Activated effector memory CD4-positive, alpha-beta T cell treated with Interleukin-2 at 50 U/mL for 16 hours (primary cell): ENCODE measurements around the gene PITPNB.

ENCODE experiments used
- DNase-seq: peaks from one replicate; pipeline ENCODE4 v3.0.0-alpha.2; 2020

PITPNB gene

GRCh38 chr22:27851974-27852746, 66.9 kb downstream of the PITPNB start:
- no peak for DNase-seq

- DNase-seq, result no peak
Measured at GRCh38 chr22:27850000-27850521, 69.0 kb downstream of the PITPNB start.

GRCh38 chr22:27848005-27848404, 71.1 kb downstream of the PITPNB start:
- no peak for DNase-seq

- DNase-seq, result no peak
Measured at GRCh38 chr22:27846910-27847309, 72.1 kb downstream of the PITPNB start.

GRCh38 chr22:27846248-27846757, 72.8 kb downstream of the PITPNB start:
- no peak for DNase-seq

GRCh38 chr22:27845644-27846043, 73.4 kb downstream of the PITPNB start:
- DNase-seq, result no peak

GRCh38 chr22:27844656-27845591, 74.1 kb downstream of the PITPNB start:
- no peak for DNase-seq

- DNase-seq, result no peak
Measured at GRCh38 chr22:27844256-27844655, 74.8 kb downstream of the PITPNB start.

- no peak for DNase-seq
Measured at GRCh38 chr22:27843441-27843840, 75.6 kb downstream of the PITPNB start.

GRCh38 chr22:27842669-27843431, 76.2 kb downstream of the PITPNB start:
- DNase-seq, result no peak

GRCh38 chr22:27842201-27842600, 76.9 kb downstream of the PITPNB start:
- DNase-seq, result no peak

GRCh38 chr22:27840436-27840835, 78.6 kb downstream of the PITPNB start:
- DNase-seq, result no peak

- no peak for DNase-seq
Measured at GRCh38 chr22:27839057-27839660, 79.9 kb downstream of the PITPNB start.

GRCh38 chr22:27836181-27836580, 82.9 kb downstream of the PITPNB start:
- DNase-seq, result no peak

GRCh38 chr22:27835446-27835845, 83.6 kb downstream of the PITPNB start:
- DNase-seq, result no peak

- DNase-seq, result no peak
Measured at GRCh38 chr22:27834364-27835185, 84.5 kb downstream of the PITPNB start.

GRCh38 chr22:27833803-27834202, 85.3 kb downstream of the PITPNB start:
- DNase-seq, result no peak

- DNase-seq, result no peak
Measured at GRCh38 chr22:27832606-27833005, 86.5 kb downstream of the PITPNB start.

GRCh38 chr22:27829620-27830019, 89.4 kb downstream of the PITPNB start:
- DNase-seq, result no peak

GRCh38 chr22:27827604-27828587, 91.2 kb downstream of the PITPNB start:
- DNase-seq, result no peak
